Loucy (cell line): ENCODE results near the gene YWHAH.

Experiments
- EZH2phosphoT487 ChIP-seq: fragments of 200-600 bp; IDR thresholded peaks from 2 replicates; pipeline ENCODE4 v1.6.1; 2018; ENCODE audit warnings: antibody characterized with exemption, mild to moderate bottlenecking, moderate library complexity, borderline replicate concordance
- TF ChIP-seq, protein P1 (sequence below): fragments of 200-600 bp; sonication (generic); conservative IDR thresholded peaks from 2 replicates; pipeline ENCODE4 v1.5.1; 2014; ENCODE audit warnings: mild to moderate bottlenecking, antibody characterized with exemption, low read length

GRCh38 chr22:31991102-31991839 is 46.9 kb downstream of the YWHAH start:
- TF ChIP-seq, protein P1, sequence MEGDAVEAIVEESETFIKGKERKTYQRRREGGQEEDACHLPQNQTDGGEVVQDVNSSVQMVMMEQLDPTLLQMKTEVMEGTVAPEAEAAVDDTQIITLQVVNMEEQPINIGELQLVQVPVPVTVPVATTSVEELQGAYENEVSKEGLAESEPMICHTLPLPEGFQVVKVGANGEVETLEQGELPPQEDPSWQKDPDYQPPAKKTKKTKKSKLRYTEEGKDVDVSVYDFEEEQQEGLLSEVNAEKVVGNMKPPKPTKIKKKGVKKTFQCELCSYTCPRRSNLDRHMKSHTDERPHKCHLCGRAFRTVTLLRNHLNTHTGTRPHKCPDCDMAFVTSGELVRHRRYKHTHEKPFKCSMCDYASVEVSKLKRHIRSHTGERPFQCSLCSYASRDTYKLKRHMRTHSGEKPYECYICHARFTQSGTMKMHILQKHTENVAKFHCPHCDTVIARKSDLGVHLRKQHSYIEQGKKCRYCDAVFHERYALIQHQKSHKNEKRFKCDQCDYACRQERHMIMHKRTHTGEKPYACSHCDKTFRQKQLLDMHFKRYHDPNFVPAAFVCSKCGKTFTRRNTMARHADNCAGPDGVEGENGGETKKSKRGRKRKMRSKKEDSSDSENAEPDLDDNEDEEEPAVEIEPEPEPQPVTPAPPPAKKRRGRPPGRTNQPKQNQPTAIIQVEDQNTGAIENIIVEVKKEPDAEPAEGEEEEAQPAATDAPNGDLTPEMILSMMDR: no peak
- no peak for TF ChIP-seq EZH2phosphoT487
